LNCaP clone FGC (cell line): ENCODE results near the gene LAMTOR2.

Experiments
- DNase-seq: peaks from one replicate; pipeline ENCODE4 v3.0.0-alpha.2; 2011; ENCODE audit warnings: low read depth
- H3K4me3 ChIP-seq: 2 replicates; pipeline ENCODE4 v1.5.1; 2011; ENCODE audit warnings: mild to moderate bottlenecking, low read depth, low read length, control low read depth
- CTCF ChIP-seq: IDR thresholded peaks from 2 replicates; pipeline ENCODE4 v1.5.1; 2012; ENCODE audit warnings: mild to moderate bottlenecking; ENCODE audit not compliant: control insufficient read depth, insufficient read depth; ENCODE audit errors: extremely low read depth

LAMTOR2 gene

GRCh38 chr1:156097499-156098178, 43.1 kb downstream of the LAMTOR2 start:
- H3K4me3 ChIP-seq, result no peak overlapping the region
- DNase-seq, result no peak
- TF ChIP-seq CTCF, result no peak

GRCh38 chr1:156098784-156099183, 44.2 kb downstream of the LAMTOR2 start:
- H3K4me3 ChIP-seq, result no peak overlapping the region
- DNase-seq, result no peak
- no peak for TF ChIP-seq CTCF

DNA sequence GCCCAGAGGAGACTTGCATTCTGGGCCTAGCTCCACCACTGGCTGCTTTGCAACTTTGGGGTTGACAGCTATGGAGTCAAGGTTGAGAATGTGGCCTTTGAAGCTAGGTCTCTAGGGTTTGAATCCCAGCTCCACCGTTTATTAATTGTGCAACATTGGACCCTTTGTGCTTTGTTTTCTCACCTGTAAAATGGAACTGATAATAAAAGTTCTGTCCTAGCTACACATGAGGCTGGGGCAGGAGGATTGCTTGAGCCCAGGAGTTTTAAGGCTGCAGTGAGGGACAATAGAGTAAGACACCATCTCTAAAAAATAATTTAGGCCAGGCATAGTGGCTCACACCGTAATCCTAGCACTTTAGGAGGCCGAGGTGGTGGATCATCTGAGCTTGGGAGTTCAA, 44.7 kb downstream of the LAMTOR2 start:
- TF ChIP-seq CTCF, result no peak
- H3K4me3 ChIP-seq, result no peak overlapping the region
- no peak for DNase-seq

DNA sequence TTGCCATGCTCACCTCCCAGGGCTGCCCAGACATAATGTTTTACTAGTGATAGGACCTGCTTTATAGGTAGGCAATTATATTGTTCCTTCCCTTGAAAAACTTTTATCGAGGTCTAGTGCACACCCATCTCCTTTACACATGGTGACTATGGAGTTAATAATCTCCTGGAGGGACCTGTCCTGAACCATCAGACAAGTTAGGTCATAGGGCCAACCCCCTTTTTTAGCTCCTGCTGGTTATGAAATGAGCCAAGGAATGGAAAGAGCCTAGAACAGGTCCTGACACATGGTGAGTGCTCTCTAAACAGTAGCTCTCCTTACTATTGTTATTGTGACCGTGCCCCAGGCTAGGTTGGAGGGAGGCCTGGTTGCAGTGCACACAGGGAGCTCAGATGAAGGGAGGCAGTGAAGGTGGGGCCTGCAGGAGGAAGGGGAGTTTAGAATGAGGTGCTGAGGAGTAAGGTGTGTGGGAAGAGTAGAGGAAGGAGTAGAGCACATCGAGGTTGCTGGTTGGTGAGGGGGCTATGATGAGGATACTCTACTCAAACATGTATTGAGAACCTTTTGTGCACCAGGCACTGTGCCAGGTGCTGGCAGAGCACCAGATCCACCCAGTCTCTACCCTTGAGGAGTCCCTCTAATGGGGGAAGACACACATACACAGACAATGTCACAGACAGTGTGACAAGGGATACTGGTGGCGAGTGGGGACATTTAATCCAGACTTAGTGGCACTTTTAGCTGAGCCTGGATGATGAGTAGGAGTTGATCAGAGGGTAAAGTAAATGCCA, 45.8 kb downstream of the LAMTOR2 start:
- TF ChIP-seq CTCF, result no peak
- DNase-seq, result no peak
- H3K4me3 ChIP-seq, result no peak overlapping the region

GRCh38 chr1:156101880-156102279, 47.3 kb downstream of the LAMTOR2 start:
- H3K4me3 ChIP-seq, result no peak overlapping the region
- DNase-seq, result no peak
- TF ChIP-seq CTCF, result no peak

DNA sequence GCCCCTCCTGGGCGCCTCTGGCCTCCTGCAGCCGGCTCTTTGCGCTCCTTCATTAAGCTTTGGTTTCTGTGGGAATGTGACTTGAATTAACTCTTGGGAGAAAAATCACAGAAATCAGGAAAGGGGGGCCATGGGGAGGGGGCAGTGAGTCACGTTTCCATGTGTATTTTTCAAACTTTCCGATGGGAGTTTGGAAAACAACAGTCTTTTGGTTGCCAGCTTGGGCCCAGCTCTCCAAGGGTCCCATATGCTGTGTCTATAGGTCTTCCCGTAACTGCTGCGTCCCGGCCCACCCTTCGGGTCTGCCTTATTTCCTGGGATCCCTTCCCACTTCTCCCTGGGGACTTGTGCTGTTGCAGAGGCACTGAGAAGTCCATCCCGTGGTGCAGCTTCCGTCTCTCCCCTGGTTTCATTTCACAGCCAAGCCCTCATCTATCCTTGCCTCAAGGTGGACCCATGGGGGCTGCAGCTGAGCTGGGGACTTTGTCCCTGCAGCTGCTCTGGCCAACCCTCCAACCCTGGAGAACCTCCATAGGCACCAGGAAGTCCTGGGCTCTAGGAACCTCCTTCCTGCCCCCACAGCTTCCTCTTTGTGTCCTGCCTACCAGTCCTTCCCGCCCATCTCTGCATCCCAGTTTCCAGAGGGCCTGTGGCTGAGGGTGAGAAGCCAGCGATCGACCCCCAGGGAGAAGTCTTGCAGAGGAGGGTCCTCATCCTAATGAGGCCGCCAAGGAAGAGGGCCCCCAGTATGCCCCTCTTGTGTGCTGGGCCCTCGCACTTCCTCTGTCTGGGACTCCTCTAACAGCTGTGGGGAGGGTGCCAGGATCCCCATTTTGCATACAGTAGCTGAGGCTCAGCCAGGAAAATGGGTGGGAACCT, 48.3 kb downstream of the LAMTOR2 start:
- TF ChIP-seq CTCF, result no peak
- DNase-seq, result no peak
- H3K4me3 ChIP-seq, result no peak overlapping the region
